ENCODE results near the gene DNAH5.

GRCh38 chr5:13987843-13988464, 43.5 kb upstream of the DNAH5 start:
- TF ChIP-seq, protein P1, sequence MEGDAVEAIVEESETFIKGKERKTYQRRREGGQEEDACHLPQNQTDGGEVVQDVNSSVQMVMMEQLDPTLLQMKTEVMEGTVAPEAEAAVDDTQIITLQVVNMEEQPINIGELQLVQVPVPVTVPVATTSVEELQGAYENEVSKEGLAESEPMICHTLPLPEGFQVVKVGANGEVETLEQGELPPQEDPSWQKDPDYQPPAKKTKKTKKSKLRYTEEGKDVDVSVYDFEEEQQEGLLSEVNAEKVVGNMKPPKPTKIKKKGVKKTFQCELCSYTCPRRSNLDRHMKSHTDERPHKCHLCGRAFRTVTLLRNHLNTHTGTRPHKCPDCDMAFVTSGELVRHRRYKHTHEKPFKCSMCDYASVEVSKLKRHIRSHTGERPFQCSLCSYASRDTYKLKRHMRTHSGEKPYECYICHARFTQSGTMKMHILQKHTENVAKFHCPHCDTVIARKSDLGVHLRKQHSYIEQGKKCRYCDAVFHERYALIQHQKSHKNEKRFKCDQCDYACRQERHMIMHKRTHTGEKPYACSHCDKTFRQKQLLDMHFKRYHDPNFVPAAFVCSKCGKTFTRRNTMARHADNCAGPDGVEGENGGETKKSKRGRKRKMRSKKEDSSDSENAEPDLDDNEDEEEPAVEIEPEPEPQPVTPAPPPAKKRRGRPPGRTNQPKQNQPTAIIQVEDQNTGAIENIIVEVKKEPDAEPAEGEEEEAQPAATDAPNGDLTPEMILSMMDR (conservative IDR thresholded peaks at IDR 0.05; ENCODE audit: low read depth in 2 of 2): peak; percentile 84 to 96
- TF ChIP-seq ZNF114 (CRISPR knock-in tag; IDR thresholded peaks at IDR 0.05): no peak
- TF ChIP-seq EZH2 (IDR thresholded peaks at IDR 0.05; ENCODE audit: low read depth, unreplicated experiment): no peak
- TF ChIP-seq POLR2AphosphoS5 (IDR thresholded peaks at IDR 0.05; ENCODE audit: low read depth): no peak
- TF ChIP-seq EZH2phosphoT487 (IDR thresholded peaks at IDR 0.05; ENCODE audit: unreplicated experiment): no peak
- TF ChIP-seq JUNB (IDR thresholded peaks at IDR 0.05; ENCODE audit: unreplicated experiment): no peak
- TF ChIP-seq, protein P2, sequence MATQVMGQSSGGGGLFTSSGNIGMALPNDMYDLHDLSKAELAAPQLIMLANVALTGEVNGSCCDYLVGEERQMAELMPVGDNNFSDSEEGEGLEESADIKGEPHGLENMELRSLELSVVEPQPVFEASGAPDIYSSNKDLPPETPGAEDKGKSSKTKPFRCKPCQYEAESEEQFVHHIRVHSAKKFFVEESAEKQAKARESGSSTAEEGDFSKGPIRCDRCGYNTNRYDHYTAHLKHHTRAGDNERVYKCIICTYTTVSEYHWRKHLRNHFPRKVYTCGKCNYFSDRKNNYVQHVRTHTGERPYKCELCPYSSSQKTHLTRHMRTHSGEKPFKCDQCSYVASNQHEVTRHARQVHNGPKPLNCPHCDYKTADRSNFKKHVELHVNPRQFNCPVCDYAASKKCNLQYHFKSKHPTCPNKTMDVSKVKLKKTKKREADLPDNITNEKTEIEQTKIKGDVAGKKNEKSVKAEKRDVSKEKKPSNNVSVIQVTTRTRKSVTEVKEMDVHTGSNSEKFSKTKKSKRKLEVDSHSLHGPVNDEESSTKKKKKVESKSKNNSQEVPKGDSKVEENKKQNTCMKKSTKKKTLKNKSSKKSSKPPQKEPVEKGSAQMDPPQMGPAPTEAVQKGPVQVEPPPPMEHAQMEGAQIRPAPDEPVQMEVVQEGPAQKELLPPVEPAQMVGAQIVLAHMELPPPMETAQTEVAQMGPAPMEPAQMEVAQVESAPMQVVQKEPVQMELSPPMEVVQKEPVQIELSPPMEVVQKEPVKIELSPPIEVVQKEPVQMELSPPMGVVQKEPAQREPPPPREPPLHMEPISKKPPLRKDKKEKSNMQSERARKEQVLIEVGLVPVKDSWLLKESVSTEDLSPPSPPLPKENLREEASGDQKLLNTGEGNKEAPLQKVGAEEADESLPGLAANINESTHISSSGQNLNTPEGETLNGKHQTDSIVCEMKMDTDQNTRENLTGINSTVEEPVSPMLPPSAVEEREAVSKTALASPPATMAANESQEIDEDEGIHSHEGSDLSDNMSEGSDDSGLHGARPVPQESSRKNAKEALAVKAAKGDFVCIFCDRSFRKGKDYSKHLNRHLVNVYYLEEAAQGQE (IDR thresholded peaks at IDR 0.05; ENCODE audit: unreplicated experiment): no peak
- TF ChIP-seq CREB1 (CRISPR knock-in tag; IDR thresholded peaks at IDR 0.05; ENCODE audit: low read depth): no peak

Data from GM23338 (cell line).